Fibroblast of pulmonary artery (primary cell): Measurements from ENCODE around the gene PPP1R36.

ENCODE experiments used
- DNase-seq: peaks from one replicate; pipeline ENCODE4 v3.0.0-alpha.2; 2010; ENCODE audit warnings: low read depth
- H3K4me3 ChIP-seq: replicated peaks from 2 replicates; pipeline ENCODE4 v1.5.1; 2011; ENCODE audit warnings: low read depth, mild to moderate bottlenecking, control low read depth, low read length, moderate library complexity
- TF ChIP-seq, protein P1 (sequence below): IDR thresholded peaks from 2 replicates; pipeline ENCODE4 v1.5.1; 2011; ENCODE audit warnings: mild to moderate bottlenecking, control low read depth, low read length, inconsistent platforms; ENCODE audit errors: missing control alignments

The PPP1R36 gene

GRCh38 chr14:64604001-64604400 lies 54.2 kb downstream of the PPP1R36 start:
- DNase-seq = no peak
- TF ChIP-seq, protein P1, sequence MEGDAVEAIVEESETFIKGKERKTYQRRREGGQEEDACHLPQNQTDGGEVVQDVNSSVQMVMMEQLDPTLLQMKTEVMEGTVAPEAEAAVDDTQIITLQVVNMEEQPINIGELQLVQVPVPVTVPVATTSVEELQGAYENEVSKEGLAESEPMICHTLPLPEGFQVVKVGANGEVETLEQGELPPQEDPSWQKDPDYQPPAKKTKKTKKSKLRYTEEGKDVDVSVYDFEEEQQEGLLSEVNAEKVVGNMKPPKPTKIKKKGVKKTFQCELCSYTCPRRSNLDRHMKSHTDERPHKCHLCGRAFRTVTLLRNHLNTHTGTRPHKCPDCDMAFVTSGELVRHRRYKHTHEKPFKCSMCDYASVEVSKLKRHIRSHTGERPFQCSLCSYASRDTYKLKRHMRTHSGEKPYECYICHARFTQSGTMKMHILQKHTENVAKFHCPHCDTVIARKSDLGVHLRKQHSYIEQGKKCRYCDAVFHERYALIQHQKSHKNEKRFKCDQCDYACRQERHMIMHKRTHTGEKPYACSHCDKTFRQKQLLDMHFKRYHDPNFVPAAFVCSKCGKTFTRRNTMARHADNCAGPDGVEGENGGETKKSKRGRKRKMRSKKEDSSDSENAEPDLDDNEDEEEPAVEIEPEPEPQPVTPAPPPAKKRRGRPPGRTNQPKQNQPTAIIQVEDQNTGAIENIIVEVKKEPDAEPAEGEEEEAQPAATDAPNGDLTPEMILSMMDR = no peak
- no peak overlapping the region for H3K4me3 ChIP-seq

- no peak overlapping the region for H3K4me3 ChIP-seq
- TF ChIP-seq, protein P1 = no peak
- no peak for DNase-seq
Observed at GRCh38 chr14:64604881-64605280, 55.1 kb downstream of the PPP1R36 start.

GRCh38 chr14:64605926-64606685 lies 56.3 kb downstream of the PPP1R36 start:
- TF ChIP-seq, protein P1 = no peak
- no peak overlapping the region for H3K4me3 ChIP-seq

GRCh38 chr14:64610049-64610746 lies 60.4 kb downstream of the PPP1R36 start:
- TF ChIP-seq, protein P1 = no peak
- no peak overlapping the region for H3K4me3 ChIP-seq
- no peak for DNase-seq

More at GRCh38 chr14:64605926-64606685, 56.3 kb downstream of the PPP1R36 start:
- peak; percentile 47 for DNase-seq

GRCh38 chr14:64611358-64612020 lies 61.7 kb downstream of the PPP1R36 start:
- TF ChIP-seq, protein P1 = no peak
- H3K4me3 ChIP-seq = no peak overlapping the region
- DNase-seq = peak; percentile 43

- peak; percentile 77 for DNase-seq
- H3K4me3 ChIP-seq = no peak overlapping the region
- TF ChIP-seq, protein P1 = no peak
Observed at GRCh38 chr14:64612021-64612380, 62.2 kb downstream of the PPP1R36 start.
